ENCODE data around the gene HES1.
A peak's percentile ranks its signal among the peaks of the same experiment; 100 is the strongest.
"Not testable (repeated sequence)": the region's sequence is repeated elsewhere in the genome, so short reads cannot be mapped to it uniquely, and the experiment has no call there.

HES1 gene

GRCh38 chr3:194137506-194138474 lies 1.8 kb downstream of the HES1 start:
- H3K4me3 ChIP-seq (ENCODE audit: low read depth, low read length): peak overlapping the region; percentile 62
- no peak for DNase-seq (ENCODE audit: low read depth)

GRCh38 chr3:194138732-194139070 lies 2.8 kb downstream of the HES1 start:
- DNase-seq (ENCODE audit: low read depth): no peak
- peak overlapping the region; percentile 22 for H3K4me3 ChIP-seq (ENCODE audit: low read depth, low read length)

DNA sequence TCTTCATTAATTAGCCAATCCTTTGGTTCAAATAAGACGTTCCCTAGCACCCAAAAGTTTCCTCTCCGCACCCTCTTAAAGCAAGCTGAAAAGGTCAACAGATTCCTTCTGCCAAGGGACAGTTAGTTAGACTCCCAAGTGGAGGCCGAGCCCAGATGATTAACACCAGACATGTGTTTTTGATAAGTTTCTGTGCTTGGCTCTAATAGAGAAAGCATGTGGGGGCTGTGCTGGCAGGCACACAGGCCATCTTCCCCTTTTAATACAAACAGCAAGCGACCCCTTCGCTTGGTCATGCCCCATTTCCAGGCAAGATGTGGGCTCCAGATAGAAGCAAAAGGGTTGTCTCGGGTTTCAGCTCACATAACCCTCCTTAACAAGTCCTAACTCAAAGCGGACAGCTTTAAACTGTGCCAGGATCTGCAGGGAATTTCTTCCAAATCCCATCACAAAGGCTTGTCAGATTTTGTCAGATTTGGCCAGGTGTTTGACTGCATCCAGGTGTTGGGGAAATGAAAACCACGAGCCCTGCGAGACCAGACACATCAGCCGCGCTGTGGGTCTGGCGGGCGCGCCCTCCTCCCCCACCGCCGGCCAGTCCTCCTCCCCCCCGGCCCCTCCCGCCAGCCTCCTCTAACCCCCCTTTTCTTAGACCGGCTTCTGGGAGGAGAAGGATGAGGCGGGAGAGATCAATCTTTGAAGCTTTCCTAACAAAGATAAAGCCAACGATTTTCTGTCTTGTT lies 3.3 kb downstream of the HES1 start:
- peak; percentile 79 for DNase-seq (ENCODE audit: low read depth)
- peak overlapping the region; percentile 22 for H3K4me3 ChIP-seq (ENCODE audit: low read depth, low read length)

- DNase-seq (ENCODE audit: low read depth): no peak
- no peak overlapping the region for H3K4me3 ChIP-seq (ENCODE audit: low read depth, low read length)
These were observed 4.0 kb downstream of the HES1 start for GRCh38 chr3:194139814-194140391.

GRCh38 chr3:194140520-194141414 lies 4.8 kb downstream of the HES1 start:
- DNase-seq (ENCODE audit: low read depth): no peak
- peak overlapping the region; percentile 35 for H3K4me3 ChIP-seq (ENCODE audit: low read depth, low read length)

DNA sequence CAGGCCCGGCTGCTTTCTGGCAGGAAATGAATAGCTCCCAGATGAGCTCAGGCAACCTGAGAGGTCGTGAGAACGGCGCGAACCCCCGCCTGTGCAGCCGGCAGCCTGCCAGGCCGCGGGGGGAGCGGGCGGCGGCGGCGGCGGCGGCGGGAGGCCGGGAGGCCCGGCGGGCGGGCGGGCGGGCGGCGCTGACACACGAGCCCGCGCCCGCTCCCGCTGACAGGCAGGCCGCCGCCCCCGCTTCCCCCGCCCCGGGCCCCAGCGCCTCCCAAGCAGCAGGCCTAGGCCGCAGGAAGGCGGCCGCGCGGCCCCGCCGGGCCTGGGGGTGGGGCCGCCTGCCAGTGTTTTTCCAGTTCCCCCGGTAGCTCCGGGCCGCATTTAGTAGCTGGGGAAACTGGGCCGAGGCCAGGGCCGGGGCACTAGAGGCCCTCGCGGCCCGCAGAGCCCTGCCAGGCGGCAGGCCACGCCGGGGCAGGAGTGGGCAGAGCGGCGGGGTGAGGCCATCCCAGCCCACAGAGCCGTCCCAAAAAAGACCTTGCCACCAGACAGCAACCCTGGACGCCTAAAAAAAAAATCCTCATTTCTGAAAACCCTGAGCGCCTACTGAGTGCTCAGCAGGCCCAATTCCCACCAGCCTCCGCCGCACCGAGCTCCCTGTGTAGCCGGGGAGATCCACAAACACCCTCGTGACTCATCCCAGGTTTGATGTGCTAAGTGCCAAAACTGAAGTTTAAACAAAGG lies 5.6 kb downstream of the HES1 start:
- H3K4me3 ChIP-seq (ENCODE audit: low read depth, low read length): peak overlapping the region; percentile 39
- DNase-seq (ENCODE audit: low read depth): peak; percentile 89

- peak overlapping the region; percentile 39 for H3K4me3 ChIP-seq (ENCODE audit: low read depth, low read length)
- no peak for DNase-seq (ENCODE audit: low read depth)
These were observed 6.4 kb downstream of the HES1 start for GRCh38 chr3:194142156-194142910.

- no peak for DNase-seq (ENCODE audit: low read depth)
- no peak overlapping the region for H3K4me3 ChIP-seq (ENCODE audit: low read depth, low read length)
These were observed 9.8 kb downstream of the HES1 start for GRCh38 chr3:194145702-194146101.

DNA sequence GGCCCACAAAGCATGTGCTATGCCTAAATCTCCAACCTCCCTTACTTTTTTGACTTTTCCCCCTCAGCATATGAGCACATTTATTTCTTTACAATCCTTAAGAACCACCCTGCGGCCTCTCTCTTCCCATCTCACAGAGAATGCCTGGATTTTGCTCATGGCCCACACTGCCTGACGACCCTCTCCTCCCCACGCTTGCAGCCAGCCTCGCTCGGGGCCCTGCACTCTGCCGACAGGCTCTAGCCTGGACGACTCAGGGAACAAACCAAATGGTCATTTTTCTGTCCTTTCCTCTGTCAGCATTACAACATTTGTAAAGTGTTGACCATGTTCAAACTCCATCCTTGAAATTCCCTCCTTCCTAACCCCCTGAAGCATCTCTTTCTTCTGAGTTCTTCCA lies 11.7 kb downstream of the HES1 start:
- no peak for DNase-seq (ENCODE audit: low read depth)
- H3K4me3 ChIP-seq (ENCODE audit: low read depth, low read length): no peak overlapping the region

GRCh38 chr3:194148383-194148782 lies 12.4 kb downstream of the HES1 start:
- DNase-seq (ENCODE audit: low read depth): no peak

GRCh38 chr3:194150252-194150934 lies 14.4 kb downstream of the HES1 start:
- no peak overlapping the region for H3K4me3 ChIP-seq (ENCODE audit: low read depth, low read length)
- DNase-seq (ENCODE audit: low read depth): no peak

More at GRCh38 chr3:194148383-194148782, 12.4 kb downstream of the HES1 start:
- H3K4me3 ChIP-seq (ENCODE audit: low read depth, low read length): no peak overlapping the region

DNA sequence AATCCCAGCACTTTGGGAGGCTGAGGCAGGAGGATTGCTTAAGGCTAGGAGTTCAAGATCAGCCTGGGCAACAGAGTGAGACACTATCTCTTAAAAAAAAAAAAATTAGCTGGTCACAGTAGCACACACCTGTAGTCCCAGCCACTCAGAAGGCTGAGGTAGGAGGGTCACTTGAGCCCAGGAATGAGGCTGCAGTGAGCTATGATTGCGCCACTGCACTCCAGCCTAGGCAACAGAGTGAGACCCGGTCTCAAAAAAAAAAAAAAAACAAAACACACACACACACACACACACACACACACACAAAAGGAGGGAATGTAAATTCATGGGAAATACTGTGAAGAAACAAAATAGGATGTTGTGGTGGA lies 15.0 kb downstream of the HES1 start:
- DNase-seq (ENCODE audit: low read depth); H3K4me3 ChIP-seq (ENCODE audit: low read depth, low read length): not testable (repeated sequence)

DNA sequence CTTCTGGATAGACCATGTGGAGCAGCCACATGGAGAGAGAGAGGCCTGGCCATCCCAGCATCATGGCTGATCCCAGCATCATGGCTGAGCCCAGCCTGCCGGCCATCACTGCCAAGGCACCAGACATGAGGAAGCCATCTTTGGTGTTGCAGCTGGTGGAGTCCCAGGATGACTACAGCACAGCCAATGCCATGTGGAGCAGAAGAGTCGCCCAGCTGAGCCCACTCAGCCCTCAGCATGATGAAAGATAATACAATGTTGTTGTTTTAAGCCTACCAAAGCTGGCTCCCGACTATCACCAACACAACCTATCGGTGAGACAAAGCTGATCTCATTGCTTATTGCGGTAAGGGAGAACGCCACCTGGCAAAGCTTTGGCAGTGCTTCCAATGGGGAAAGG lies 18.4 kb downstream of the HES1 start:
- no peak overlapping the region for H3K4me3 ChIP-seq (ENCODE audit: low read depth, low read length)
- no peak for DNase-seq (ENCODE audit: low read depth)

DNA sequence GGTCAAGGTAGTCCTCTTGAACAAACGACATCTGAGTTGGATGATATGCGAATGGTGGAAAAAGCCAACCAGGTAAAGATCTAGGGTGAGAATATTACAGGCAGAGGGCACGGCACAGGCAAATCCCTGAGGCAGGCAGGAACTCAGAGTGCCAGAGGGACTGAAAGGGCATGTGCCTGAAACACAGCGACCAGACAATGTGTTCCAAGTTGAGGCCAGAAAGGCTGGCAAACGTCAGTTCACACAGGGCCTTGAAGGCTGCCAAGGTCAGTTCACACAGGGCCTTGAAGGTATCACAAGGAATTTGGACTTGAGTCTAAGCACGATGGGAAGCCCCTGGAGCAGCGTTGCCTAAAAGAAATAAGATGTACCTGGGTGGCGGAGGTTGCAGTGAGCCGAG lies 20.1 kb downstream of the HES1 start:
- H3K4me3 ChIP-seq (ENCODE audit: low read depth, low read length): no peak overlapping the region
- DNase-seq (ENCODE audit: low read depth): no peak

GRCh38 chr3:194158942-194159439 lies 23.0 kb downstream of the HES1 start:
- H3K4me3 ChIP-seq (ENCODE audit: low read depth, low read length): no peak overlapping the region
- no peak for DNase-seq (ENCODE audit: low read depth)

GRCh38 chr3:194160158-194160557 lies 24.2 kb downstream of the HES1 start:
- DNase-seq (ENCODE audit: low read depth): no peak
- H3K4me3 ChIP-seq (ENCODE audit: low read depth, low read length): no peak overlapping the region

Measured in skeletal muscle cell (primary cell).